ENCODE results near the gene RAE1.

RAE1 gene

GRCh38 chr20:57421253-57422220, 70.5 kb downstream of the RAE1 start:
- H3K4me3 ChIP-seq = no peak overlapping the region
- H3K9me3 ChIP-seq (ENCODE audit: low read depth, low read length) = no peaks in the 10 kb centered on the region
- no peaks in the 10 kb centered on the region for H3K36me3 ChIP-seq (ENCODE audit: insufficient read depth, low read length)
- no peak for DNase-seq (ENCODE audit: low read depth, low spot score)
- TF ChIP-seq EZH2 (IDR thresholded peaks at IDR 0.05) (no peak), FOXP2 (optimal IDR thresholded peaks at IDR 0.05; ENCODE audit: control extremely low read depth, extremely low read length, insufficient read depth) (no peak), POLR2AphosphoS5 (IDR thresholded peaks at IDR 0.05; ENCODE audit: borderline replicate concordance, low read depth, low read length) (no peak)
- H3K9ac ChIP-seq (ENCODE audit: insufficient read length) = no peak overlapping the region
- no peak overlapping the region for H3K27ac ChIP-seq

GRCh38 chr20:57422254-57422653, 71.2 kb downstream of the RAE1 start:
- no peak overlapping the region for H3K27ac ChIP-seq
- no peak overlapping the region for H3K9ac ChIP-seq (ENCODE audit: insufficient read length)
- TF ChIP-seq POLR2AphosphoS5 (IDR thresholded peaks at IDR 0.05; ENCODE audit: borderline replicate concordance, low read depth, low read length) (no peak), FOXP2 (optimal IDR thresholded peaks at IDR 0.05; ENCODE audit: control extremely low read depth, extremely low read length, insufficient read depth) (no peak), EZH2 (IDR thresholded peaks at IDR 0.05) (no peak)
- no peak for DNase-seq (ENCODE audit: low read depth, low spot score)
- H3K36me3 ChIP-seq (ENCODE audit: insufficient read depth, low read length) = no peaks in the 10 kb centered on the region
- H3K4me3 ChIP-seq = no peak overlapping the region
- H3K9me3 ChIP-seq (ENCODE audit: low read depth, low read length) = no peaks in the 10 kb centered on the region

GRCh38 chr20:57425150-57426013, 74.3 kb downstream of the RAE1 start:
- no peak for DNase-seq (ENCODE audit: low read depth, low spot score)
- H3K27ac ChIP-seq = no peak overlapping the region
- TF ChIP-seq EZH2 (IDR thresholded peaks at IDR 0.05) (no peak), FOXP2 (optimal IDR thresholded peaks at IDR 0.05; ENCODE audit: control extremely low read depth, extremely low read length, insufficient read depth) (no peak), POLR2AphosphoS5 (IDR thresholded peaks at IDR 0.05; ENCODE audit: borderline replicate concordance, low read depth, low read length) (no peak)
- H3K4me3 ChIP-seq = no peak overlapping the region
- no peaks in the 10 kb centered on the region for H3K9me3 ChIP-seq (ENCODE audit: low read depth, low read length)
- H3K9ac ChIP-seq (ENCODE audit: insufficient read length) = no peak overlapping the region
- no peaks in the 10 kb centered on the region for H3K36me3 ChIP-seq (ENCODE audit: insufficient read depth, low read length)

GRCh38 chr20:57426271-57426689, 75.2 kb downstream of the RAE1 start:
- no peak for DNase-seq (ENCODE audit: low read depth, low spot score)
- no peak overlapping the region for H3K4me3 ChIP-seq
- H3K9me3 ChIP-seq (ENCODE audit: low read depth, low read length) = no peaks in the 10 kb centered on the region
- no peak overlapping the region for H3K27ac ChIP-seq
- H3K9ac ChIP-seq (ENCODE audit: insufficient read length) = no peak overlapping the region
- no peak for TF ChIP-seq POLR2AphosphoS5 (IDR thresholded peaks at IDR 0.05; ENCODE audit: borderline replicate concordance, low read depth, low read length)
- TF ChIP-seq FOXP2 (optimal IDR thresholded peaks at IDR 0.05; ENCODE audit: control extremely low read depth, extremely low read length, insufficient read depth) = no peak
- TF ChIP-seq EZH2 (IDR thresholded peaks at IDR 0.05) = no peak
- H3K36me3 ChIP-seq (ENCODE audit: insufficient read depth, low read length) = no peaks in the 10 kb centered on the region

GRCh38 chr20:57426831-57427230, 75.8 kb downstream of the RAE1 start:
- Histone ChIP-seq H3K27ac (no peak overlapping the region), H3K36me3 (ENCODE audit: insufficient read depth, low read length) (no peaks in the 10 kb centered on the region), H3K9me3 (ENCODE audit: low read depth, low read length) (no peaks in the 10 kb centered on the region), H3K9ac (ENCODE audit: insufficient read length) (no peak overlapping the region), H3K4me3 (no peak overlapping the region)
- TF ChIP-seq FOXP2 (optimal IDR thresholded peaks at IDR 0.05; ENCODE audit: control extremely low read depth, extremely low read length, insufficient read depth) = no peak
- no peak for TF ChIP-seq POLR2AphosphoS5 (IDR thresholded peaks at IDR 0.05; ENCODE audit: borderline replicate concordance, low read depth, low read length)
- TF ChIP-seq EZH2 (IDR thresholded peaks at IDR 0.05) = no peak
- no peak for DNase-seq (ENCODE audit: low read depth, low spot score)

- no peak overlapping the region for H3K27ac ChIP-seq
- TF ChIP-seq FOXP2 (optimal IDR thresholded peaks at IDR 0.05; ENCODE audit: control extremely low read depth, extremely low read length, insufficient read depth) = no peak
- TF ChIP-seq EZH2 (IDR thresholded peaks at IDR 0.05) = no peak
- no peak for TF ChIP-seq POLR2AphosphoS5 (IDR thresholded peaks at IDR 0.05; ENCODE audit: borderline replicate concordance, low read depth, low read length)
- H3K9ac ChIP-seq (ENCODE audit: insufficient read length) = no peak overlapping the region
Observed at GRCh38 chr20:57428324-57429158, 77.5 kb downstream of the RAE1 start.

More at GRCh38 chr20:57428324-57429158, 77.5 kb downstream of the RAE1 start:
- Histone ChIP-seq H3K4me3 (no peak overlapping the region), H3K9me3 (ENCODE audit: low read depth, low read length) (no peaks in the 10 kb centered on the region), H3K36me3 (ENCODE audit: insufficient read depth, low read length) (no peaks in the 10 kb centered on the region)
- no peak for DNase-seq (ENCODE audit: low read depth, low spot score)
